SHP77 treated with DMSO at 0.1 percent for 48 hours (cell line): Measurements from ENCODE around the gene ABHD2.

ENCODE experiments used
- DNase-seq: peaks from one replicate; lab custom pipeline; 2025; lab: John Stamatoyannopoulos, UW

The ABHD2 gene

GRCh38 chr15:89195836-89196235 lies 107.6 kb downstream of the ABHD2 start:
- no peak for DNase-seq

DNA sequence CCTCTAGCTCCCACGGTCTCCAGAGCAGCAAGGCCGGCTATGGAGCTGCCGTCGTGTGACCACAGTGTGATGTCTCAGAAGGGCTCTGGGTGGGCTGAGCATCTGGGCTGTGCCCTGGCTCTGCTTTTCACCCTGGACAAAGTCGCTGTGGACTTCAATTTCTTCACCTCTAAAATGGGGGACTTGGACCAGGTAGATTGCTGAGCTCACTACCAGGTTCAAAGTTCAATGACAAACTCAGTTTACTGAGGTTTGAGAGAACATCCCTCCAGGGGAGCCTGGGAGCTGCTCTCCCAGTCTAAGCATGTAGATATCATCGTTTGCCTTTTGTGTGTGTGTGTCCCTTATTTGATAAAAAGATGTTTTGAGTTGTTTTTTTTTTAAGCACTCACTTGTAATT lies 108.0 kb downstream of the ABHD2 start:
- no peak for DNase-seq

- DNase-seq: peak; percentile 34
These were observed 108.7 kb downstream of the ABHD2 start for GRCh38 chr15:89196994-89197393.

GRCh38 chr15:89197503-89197971 lies 109.3 kb downstream of the ABHD2 start:
- no peak for DNase-seq

DNA sequence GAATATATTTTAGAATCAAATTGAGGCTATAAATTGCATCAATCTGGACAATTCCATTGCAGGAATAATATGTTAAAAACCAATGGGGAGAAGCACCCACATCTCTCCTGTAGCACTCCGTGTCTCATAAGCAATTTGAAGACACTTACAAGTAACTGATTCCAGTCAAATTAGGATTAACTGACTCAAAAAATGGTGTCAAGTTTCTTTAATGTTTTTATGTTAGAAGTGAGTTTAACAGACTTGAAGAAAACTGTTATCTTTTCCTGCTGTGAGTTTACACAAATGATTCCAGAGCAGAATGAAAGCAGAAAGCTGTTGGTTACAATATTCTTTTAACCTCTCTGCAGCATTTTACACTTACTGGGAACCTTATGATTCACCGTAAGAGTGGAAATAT lies 109.9 kb downstream of the ABHD2 start:
- DNase-seq: no peak

- DNase-seq: no peak
These were observed 110.7 kb downstream of the ABHD2 start for GRCh38 chr15:89198934-89199333.

- no peak for DNase-seq
These were observed 111.5 kb downstream of the ABHD2 start for GRCh38 chr15:89199746-89200145.

GRCh38 chr15:89200182-89200581 lies 111.9 kb downstream of the ABHD2 start:
- DNase-seq: no peak

- no peak for DNase-seq
These were observed 113.3 kb downstream of the ABHD2 start for GRCh38 chr15:89201465-89202005.

GRCh38 chr15:89203705-89204273 lies 115.5 kb downstream of the ABHD2 start:
- DNase-seq: no peak

DNA sequence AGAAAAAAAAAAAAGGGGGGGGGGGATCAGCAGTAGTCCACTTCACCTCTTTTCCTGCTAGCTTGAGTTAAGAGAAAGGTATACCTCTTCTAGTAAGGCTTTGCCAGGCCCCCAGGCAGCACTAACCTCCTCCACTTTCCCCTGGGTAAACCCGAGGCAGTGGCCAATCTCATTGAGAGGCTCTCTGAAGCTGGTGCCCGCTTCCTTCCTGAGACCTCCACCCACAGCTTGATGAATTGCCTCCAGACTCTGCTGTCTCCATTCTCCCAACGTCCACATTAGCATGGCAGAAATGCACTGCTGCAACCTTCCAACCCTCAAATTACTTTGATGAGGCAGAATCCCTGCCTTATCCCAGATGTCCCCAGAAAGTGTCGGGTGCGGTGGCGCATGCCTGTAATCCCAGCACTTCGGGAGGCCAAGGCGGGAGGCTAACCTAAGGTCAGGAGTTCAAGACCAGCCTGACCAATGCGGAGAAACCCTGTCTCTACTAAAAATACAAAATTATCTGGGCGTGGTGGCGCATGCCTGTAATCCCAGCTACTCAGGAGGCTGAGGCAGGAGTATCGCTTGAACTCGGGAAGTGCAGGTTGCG lies 117.8 kb downstream of the ABHD2 start:
- no peak for DNase-seq

DNA sequence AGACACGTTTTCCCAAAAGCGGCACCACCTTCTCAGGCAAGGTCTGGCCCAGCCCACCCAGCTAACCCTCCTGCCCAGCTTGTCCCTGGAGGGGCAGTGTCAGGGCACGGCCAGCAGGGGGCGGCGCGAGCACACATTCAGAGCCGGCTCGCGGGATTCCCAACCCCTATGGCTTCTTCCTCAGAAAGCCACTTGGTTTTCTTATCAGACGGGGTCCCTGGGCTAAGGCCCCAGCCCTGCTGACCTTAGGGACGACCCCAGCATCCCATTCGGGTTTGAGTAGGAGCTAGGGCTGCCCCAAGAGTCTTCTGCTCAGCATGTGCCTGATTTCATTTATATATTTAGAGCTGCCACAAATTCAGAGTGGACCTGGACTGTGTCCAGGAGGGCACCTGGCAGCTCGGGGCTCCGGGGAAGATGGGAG lies 118.7 kb downstream of the ABHD2 start:
- DNase-seq: peak; percentile 6

DNA sequence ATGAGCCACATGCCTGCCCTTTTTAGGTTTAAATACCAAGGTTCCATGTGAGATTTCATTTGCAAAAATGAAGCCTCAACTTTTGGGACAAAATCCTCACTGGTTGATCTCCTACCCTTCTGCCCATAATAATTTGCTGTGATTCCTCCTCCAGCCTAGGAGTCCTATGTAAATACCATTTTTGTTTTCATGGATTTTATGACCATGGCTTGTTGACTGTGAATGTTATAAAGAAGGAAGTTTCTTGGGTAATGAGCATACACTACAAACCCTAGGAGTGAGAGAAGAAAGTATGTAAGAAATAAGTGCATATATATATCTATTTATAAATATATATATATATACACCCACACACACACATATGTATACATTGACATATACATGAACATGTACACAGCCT lies 120.0 kb downstream of the ABHD2 start:
- no peak for DNase-seq

- no peak for DNase-seq
These were observed 120.8 kb downstream of the ABHD2 start for GRCh38 chr15:89209057-89209456.

GRCh38 chr15:89211678-89212170 lies 123.5 kb downstream of the ABHD2 start:
- no peak for DNase-seq

DNA sequence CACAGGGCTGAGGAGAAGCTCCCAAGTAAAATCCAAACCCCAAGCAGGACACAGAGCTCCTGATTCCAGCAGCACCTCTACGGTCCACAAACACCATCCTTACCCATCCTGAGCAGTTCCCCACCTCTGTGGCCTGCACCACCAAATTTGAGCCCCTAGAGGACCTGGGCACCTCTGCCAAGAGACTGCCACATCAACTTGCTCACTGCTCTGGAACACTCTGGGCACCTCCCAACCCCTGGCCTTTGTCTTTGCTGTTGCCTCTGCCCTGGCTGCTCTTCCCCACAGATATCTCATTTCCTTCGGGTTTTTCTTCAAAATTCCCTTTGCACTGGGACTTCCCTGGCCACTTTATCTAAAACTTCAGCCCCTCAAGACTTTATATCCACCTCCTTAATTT lies 127.4 kb downstream of the ABHD2 start:
- no peak for DNase-seq

DNA sequence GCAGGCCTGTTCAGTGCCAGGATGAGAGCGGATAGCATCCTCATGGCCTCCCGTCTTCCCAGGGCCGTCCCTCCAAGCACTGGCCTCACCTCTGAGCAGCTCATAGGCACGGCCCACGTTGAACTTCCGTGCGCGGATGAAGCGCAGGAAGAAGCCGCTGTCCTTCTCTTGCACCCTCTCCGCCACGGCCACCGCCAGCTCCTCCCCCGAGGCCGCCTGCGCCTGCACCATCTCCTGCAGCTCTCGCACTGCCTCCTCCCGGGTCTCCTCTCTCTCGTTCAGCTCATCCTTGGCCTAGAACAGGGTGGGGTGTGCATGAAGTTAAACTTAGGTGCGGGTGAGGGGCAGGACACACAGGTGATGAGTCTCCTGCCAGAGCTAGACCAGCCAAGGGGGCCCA lies 128.8 kb downstream of the ABHD2 start:
- DNase-seq: no peak

DNA sequence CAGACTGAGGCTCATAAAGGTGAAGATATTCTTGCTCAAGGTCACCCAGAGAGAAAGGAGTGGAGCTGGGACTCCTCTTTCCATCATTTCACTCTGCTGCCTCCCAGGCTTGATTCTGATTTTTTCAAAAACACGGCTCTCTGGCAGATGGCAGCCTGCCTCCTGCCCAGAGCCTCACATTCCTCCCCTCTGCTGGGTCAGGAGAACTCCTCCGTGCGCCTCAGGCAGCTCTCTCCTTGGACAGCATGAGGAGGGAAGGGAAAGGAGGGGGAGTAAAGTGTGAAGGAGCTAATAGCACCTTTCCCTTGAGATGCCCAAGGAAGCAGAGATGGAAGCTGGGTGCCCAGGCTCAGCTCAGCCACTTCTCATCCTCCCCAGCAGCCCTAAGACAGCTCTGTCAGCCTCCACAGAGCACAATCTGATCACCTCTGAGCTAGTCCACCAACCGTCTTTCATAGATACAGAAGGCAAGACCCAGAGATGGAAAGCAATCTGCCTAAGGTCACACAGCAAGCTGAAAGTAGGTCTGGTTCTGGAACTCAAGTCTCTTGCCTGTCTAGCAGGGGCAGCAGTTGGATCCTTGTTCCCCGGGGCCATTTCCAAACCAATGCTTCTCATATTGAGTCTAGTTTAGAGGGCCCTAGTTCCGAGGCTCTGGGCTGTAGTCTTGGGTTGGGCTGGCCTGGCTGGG lies 129.6 kb downstream of the ABHD2 start:
- no peak for DNase-seq

DNA sequence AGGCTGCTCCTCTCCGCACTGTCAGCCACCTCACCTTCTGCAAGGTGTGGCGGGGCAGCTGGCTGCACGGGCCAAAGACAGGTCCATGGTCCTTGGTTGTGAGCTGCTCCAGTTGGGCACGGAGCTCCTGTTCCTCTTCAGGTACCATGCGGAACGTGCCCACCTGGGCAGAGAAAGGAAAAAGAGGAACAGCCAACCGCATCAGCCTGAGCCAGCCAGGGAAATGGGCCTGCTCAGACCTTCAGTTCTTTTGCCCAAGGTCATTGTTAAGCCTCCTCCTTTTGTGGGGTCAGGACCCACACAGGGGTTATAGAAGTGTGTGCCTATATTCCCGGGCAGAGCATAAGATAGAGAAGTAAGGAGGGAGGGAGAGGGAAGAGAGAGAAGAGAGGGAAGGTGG lies 130.3 kb downstream of the ABHD2 start:
- DNase-seq: no peak

GRCh38 chr15:89221543-89221942 lies 133.3 kb downstream of the ABHD2 start, which contains the start of gene RLBP1:
Gene RLBP1, minus strand, starts transcription at chr15:89221579. Its CDS starts 2,604 bp downstream, at chr15:89218975.
- no peak for DNase-seq

- no peak for DNase-seq
These were observed 137.3 kb downstream of the ABHD2 start for GRCh38 chr15:89225588-89225987.

DNA sequence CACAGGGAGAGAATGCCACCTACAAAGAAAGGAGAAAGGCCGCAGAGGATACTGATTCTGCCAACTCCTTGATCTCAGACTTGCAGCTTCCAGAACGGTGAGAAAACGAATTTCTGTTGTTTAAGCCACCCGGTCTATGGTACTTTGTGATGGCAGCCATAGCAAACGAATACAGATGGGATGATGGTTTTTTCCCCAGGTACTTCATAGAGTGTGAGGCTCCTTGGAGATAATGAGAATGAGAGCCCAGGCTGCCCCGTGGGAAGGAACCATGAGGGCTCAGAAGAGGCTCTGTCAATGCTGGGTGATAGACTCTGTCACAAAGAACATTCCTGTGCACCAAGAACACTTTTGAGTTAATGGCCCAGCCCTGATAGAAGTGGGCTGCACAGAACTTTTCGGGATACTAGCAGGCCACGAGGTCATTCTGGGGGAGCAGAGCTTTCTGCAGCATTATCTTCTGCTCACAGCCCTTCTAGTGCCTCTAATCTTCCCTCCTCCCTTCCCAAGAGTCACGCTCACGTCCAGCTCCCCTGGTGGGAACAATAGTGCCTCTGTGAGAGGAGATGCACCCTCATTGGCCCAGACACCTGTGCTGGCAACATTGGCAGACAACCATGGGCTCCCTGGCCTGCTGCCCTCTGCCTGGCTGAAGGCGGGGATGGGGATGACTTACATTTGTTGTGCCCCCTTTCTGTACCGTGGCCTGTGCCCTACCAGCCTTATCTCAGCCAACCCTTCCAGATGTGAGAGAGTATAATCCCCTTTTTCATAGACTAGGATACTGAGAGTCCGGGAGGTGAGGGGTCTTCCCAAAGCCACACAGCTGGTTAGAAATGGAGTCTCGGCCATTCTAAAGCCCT lies 138.3 kb downstream of the ABHD2 start:
- no peak for DNase-seq
